ENCODE data around the gene HTT-AS.

DNA sequence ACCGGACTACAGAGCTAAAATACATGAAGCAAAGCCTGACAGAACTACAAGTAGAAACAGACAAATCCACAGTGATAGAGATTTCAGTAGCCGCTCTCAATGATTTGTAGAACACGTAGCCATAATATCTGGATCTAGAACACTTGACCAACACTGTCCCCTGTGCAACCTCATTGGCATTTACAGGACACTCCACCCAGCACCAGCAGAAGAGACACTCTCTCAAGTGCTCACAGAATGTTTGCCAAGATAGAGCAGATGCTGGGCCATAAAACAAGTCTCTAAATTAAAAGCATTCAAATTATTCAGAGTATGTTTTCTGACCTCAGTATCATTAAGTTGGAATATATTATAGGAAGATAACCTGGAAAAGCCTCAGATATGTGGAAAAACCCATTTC, 21.9 kb upstream of the HTT-AS start:
- TF ChIP-seq, protein P1, sequence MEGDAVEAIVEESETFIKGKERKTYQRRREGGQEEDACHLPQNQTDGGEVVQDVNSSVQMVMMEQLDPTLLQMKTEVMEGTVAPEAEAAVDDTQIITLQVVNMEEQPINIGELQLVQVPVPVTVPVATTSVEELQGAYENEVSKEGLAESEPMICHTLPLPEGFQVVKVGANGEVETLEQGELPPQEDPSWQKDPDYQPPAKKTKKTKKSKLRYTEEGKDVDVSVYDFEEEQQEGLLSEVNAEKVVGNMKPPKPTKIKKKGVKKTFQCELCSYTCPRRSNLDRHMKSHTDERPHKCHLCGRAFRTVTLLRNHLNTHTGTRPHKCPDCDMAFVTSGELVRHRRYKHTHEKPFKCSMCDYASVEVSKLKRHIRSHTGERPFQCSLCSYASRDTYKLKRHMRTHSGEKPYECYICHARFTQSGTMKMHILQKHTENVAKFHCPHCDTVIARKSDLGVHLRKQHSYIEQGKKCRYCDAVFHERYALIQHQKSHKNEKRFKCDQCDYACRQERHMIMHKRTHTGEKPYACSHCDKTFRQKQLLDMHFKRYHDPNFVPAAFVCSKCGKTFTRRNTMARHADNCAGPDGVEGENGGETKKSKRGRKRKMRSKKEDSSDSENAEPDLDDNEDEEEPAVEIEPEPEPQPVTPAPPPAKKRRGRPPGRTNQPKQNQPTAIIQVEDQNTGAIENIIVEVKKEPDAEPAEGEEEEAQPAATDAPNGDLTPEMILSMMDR (IDR thresholded peaks at IDR 0.05), result no peak
- TF ChIP-seq EP300 (IDR thresholded peaks at IDR 0.05), result no peak

Data from stomach (tissue), 4 donors.